Activated CD4-positive, alpha-beta T cell treated with anti-CD3 and anti-CD28 coated beads, Interleukin-2, amount 50 U/mL, for 48 hours (primary cell): Measurements from ENCODE around the gene NKX6-2.
"Not testable (repeated sequence)": the region's sequence is repeated elsewhere in the genome, so short reads cannot be mapped to it uniquely, and the experiment has no call there.

Experiments
- DNase-seq, 2 experiments: peaks; one replicate each; pipeline ENCODE4 v3.0.0-alpha.2; 2020

The NKX6-2 gene

GRCh38 chr10:132812520-132812919 is 26.6 kb upstream of the NKX6-2 start:
- DNase-seq: no peak

- DNase-seq: no peak
Measured at GRCh38 chr10:132811891-132812481, 26.0 kb upstream of the NKX6-2 start.

- no peak for DNase-seq
Measured at GRCh38 chr10:132810807-132811700, 25.1 kb upstream of the NKX6-2 start.

GRCh38 chr10:132810141-132810806 is 24.3 kb upstream of the NKX6-2 start:
- no peak for DNase-seq

- no peak for DNase-seq
Measured at GRCh38 chr10:132809232-132810140, 23.5 kb upstream of the NKX6-2 start.

- no peak for DNase-seq
Measured at GRCh38 chr10:132808383-132809231, 22.7 kb upstream of the NKX6-2 start.

- DNase-seq: no peak
Measured at GRCh38 chr10:132807621-132808049, 21.7 kb upstream of the NKX6-2 start.

GRCh38 chr10:132806561-132807003 is 20.6 kb upstream of the NKX6-2 start:
- no peak for DNase-seq

- no peak for DNase-seq
Measured at GRCh38 chr10:132806110-132806509, 20.2 kb upstream of the NKX6-2 start.

GRCh38 chr10:132805599-132805998 is 19.7 kb upstream of the NKX6-2 start:
- no peak for DNase-seq

GRCh38 chr10:132804785-132805426 is 19.0 kb upstream of the NKX6-2 start:
- no peak for DNase-seq

- no peak for DNase-seq
Measured at GRCh38 chr10:132804287-132804686, 18.3 kb upstream of the NKX6-2 start.

- DNase-seq: no peak
Measured at GRCh38 chr10:132803416-132804210, 17.7 kb upstream of the NKX6-2 start.

- DNase-seq: no peak
Measured at GRCh38 chr10:132802694-132803320, 16.9 kb upstream of the NKX6-2 start.

GRCh38 chr10:132802048-132802447 is 16.1 kb upstream of the NKX6-2 start:
- DNase-seq: no peak

GRCh38 chr10:132799865-132800264 is 13.9 kb upstream of the NKX6-2 start:
- DNase-seq: no peak

- DNase-seq: no peak
Measured at GRCh38 chr10:132798876-132799275, 12.9 kb upstream of the NKX6-2 start.

- no peak for DNase-seq
Measured at GRCh38 chr10:132798403-132798802, 12.5 kb upstream of the NKX6-2 start.

- DNase-seq: not testable (repeated sequence)
Measured at GRCh38 chr10:132797986-132798385, 12.0 kb upstream of the NKX6-2 start.

GRCh38 chr10:132796846-132797245 is 10.9 kb upstream of the NKX6-2 start:
- DNase-seq: no peak
